Stomach (tissue), 9 donors: ENCODE measurements around the gene PKNOX2. TPM values are rescaled to one million over a fixed set of nuclear protein-coding genes. Genes with fewer than 3 reads are reported as not detected.

ENCODE experiments used
- DNase-seq, 2 donors: peaks; one replicate each; pipeline versions ENCODE4 v3.0.0 to v3.0.0-alpha.2; 2013 to 2019
- H3K27ac ChIP-seq, 5 donors: fragments of 200-600 bp in 4 of 5; sonication (generic) in 4 of 5; one replicate each; pipeline ENCODE4 v1.5.1; 2013 to 2019; ENCODE audit warnings: mild to moderate bottlenecking in 1 of 5, moderate library complexity in 1 of 5
- H3K27me3 ChIP-seq, 3 donors: fragments of 200-600 bp; sonication (generic); one replicate each; pipeline ENCODE4 v1.5.1; 2017 to 2019; ENCODE audit warnings: mixed run types in 1 of 3
- H3K36me3 ChIP-seq, 4 donors: fragments of 200-600 bp; sonication (generic); 1 replicate in 3 of 4; 2 replicates in 1 of 4; pipeline ENCODE4 v1.5.1; 2016 to 2019
- H3K4me1 ChIP-seq, 4 donors: fragments of 200-600 bp; sonication (generic); one replicate each; pipeline ENCODE4 v1.5.1; 2016 to 2019
- H3K4me3 ChIP-seq, 4 donors: fragments of 200-600 bp; sonication (generic) in 3 of 4; one replicate each; pipeline ENCODE4 v1.5.1; 2016 to 2019; ENCODE audit warnings: mild to moderate bottlenecking in 1 of 4
- H3K9me3 ChIP-seq, 4 donors: fragments of 200-600 bp; sonication (generic); one replicate each; pipeline ENCODE4 v1.5.1; 2016 to 2019
- CTCF ChIP-seq, 7 experiments: fragments of 450-650 bp in 4 of 7; fragments of 200-600 bp in 3 of 7; sonication (generic) in 3 of 7; IDR thresholded peaks; one replicate each; pipeline ENCODE4 v1.5.1; 2016 to 2019; ENCODE audit warnings: antibody characterized with exemption in 7 of 7, control low read depth in 2 of 7, mild to moderate bottlenecking in 1 of 7
- EP300 ChIP-seq: sonication (generic); formaldehyde crosslinking; IDR thresholded peaks from one replicate; pipeline ENCODE4 v1.6.1; 2017; ENCODE audit warnings: antibody characterized with exemption
- POLR2A ChIP-seq, 4 donors: fragments of 450-650 bp; IDR thresholded peaks; one replicate each; pipeline ENCODE4 v1.6.1; 2016; ENCODE audit warnings: antibody characterized with exemption in 4 of 4, control low read depth in 2 of 4, mild to moderate bottlenecking in 1 of 4, moderate library complexity in 1 of 4
- POLR2AphosphoS5 ChIP-seq, 3 donors: sonication (generic); formaldehyde crosslinking; IDR thresholded peaks; one replicate each; pipeline ENCODE4 v1.6.1; 2016; ENCODE audit warnings: antibody characterized with exemption in 3 of 3
- WGBS, 5 donors: extraction: QIAGEN DNeasy Blood & Tissue Kit in 3 of 5; methylation state at CpG; one replicate each; pipeline versions ENCODE4 v1.1.5 to v1.1.7; 2013 to 2018; 5-methylcytosine and 5-hydroxymethylcytosine counted together
- intact Hi-C: fragments of 100-400 bp; cut with DNase I; formaldehyde crosslinking; loops from one replicate; pipeline ENCODE4 v1.15.1; 2023; ENCODE audit warnings: low total_unique reads
- polyA plus RNA-seq, 3 donors: library from polyadenylated mRNA; stranded (reverse); fragments of 200-250 nt; gene quantifications; one replicate each; pipeline ENCODE4 v1.2.3, GENCODE V29; 2013
- total RNA-seq, 5 donors: library from RNA; depleted of rRNA; stranded (reverse); fragments of >200 nt; gene quantifications; one replicate each; pipeline versions ENCODE4 v1.1.0 to v1.2.3, GENCODE V29; 2014 to 2016
- donor health status: healthy with polysubstance abuse.
- donor health status: Bipolar disorder and iron deficiency.
- donor health status: healthy.

PKNOX2 gene
- total and polyA plus RNA-seq, 8 donors: 0.83 to 4.9 (median 2.3) TPM; not detected in 1

- WGBS, 5 donors: 70 to 82% (median 73%) methylated on average over 4 of the region's 4 CpGs
- H3K4me3 ChIP-seq: no peak overlapping the region
- no peaks in the 10 kb centered on the region for H3K4me1 ChIP-seq
- H3K27ac ChIP-seq: no peak overlapping the region
- peaks cover 0 to 18% (median 4%) of the 10 kb centered on the region in 4 donors for H3K36me3 ChIP-seq
- H3K27me3 ChIP-seq: no peaks in the 10 kb centered on the region
- H3K9me3 ChIP-seq: no peaks in the 10 kb centered on the region
- no peak for DNase-seq
- TF ChIP-seq CTCF (IDR thresholded peaks at IDR 0.05) (no peak), POLR2AphosphoS5 (IDR thresholded peaks at IDR 0.05) (no peak), POLR2A (IDR thresholded peaks at IDR 0.05) (no peak), EP300 (no peak)
- intact Hi-C loops: no loop called here
These were observed 299.7 kb downstream of the PKNOX2 start for GRCh38 chr11:125464270-125464662.

- peaks cover 0 to 14% (median 4%) of the 10 kb centered on the region in 4 donors for H3K36me3 ChIP-seq
- TF ChIP-seq POLR2AphosphoS5 (IDR thresholded peaks at IDR 0.05): no peak
- no peak for TF ChIP-seq CTCF (IDR thresholded peaks at IDR 0.05)
- no peak for TF ChIP-seq EP300
- TF ChIP-seq POLR2A (IDR thresholded peaks at IDR 0.05): no peak
These were observed 300.1 kb downstream of the PKNOX2 start for GRCh38 chr11:125464666-125465065.

GRCh38 chr11:125465255-125465654 is 300.7 kb downstream of the PKNOX2 start:
- Histone ChIP-seq H3K4me1 (no peaks in the 10 kb centered on the region), H3K9me3 (no peaks in the 10 kb centered on the region), H3K36me3 (peaks cover 0 to 11% (median 1%) of the 10 kb centered on the region in 4 donors), H3K4me3 (no peak overlapping the region), H3K27ac (no peak overlapping the region), H3K27me3 (no peaks in the 10 kb centered on the region)
- DNase-seq: no peak
- TF ChIP-seq CTCF (IDR thresholded peaks at IDR 0.05) (no peak), POLR2A (IDR thresholded peaks at IDR 0.05) (no peak), POLR2AphosphoS5 (IDR thresholded peaks at IDR 0.05) (no peak), EP300 (no peak)
- 53 to 84% (median 67%) methylated on average over 2 of the region's 2 CpGs for WGBS, 5 donors
- intact Hi-C loops: no loop called here

More at GRCh38 chr11:125464666-125465065, 300.1 kb downstream of the PKNOX2 start:
- no peaks in the 10 kb centered on the region for H3K4me1 ChIP-seq
- intact Hi-C loops: no loop called here
- H3K9me3 ChIP-seq: no peaks in the 10 kb centered on the region
- H3K4me3 ChIP-seq: no peak overlapping the region
- 85 to 93% (median 88%) methylated on average over 8 of the region's 8 CpGs for WGBS, 5 donors
- no peaks in the 10 kb centered on the region for H3K27me3 ChIP-seq
- no peak for DNase-seq
- no peak overlapping the region for H3K27ac ChIP-seq

- WGBS, 5 donors: 39 to 46% (median 44%) methylated on average over 5 of the region's 5 CpGs
- Histone ChIP-seq H3K27me3 (no peaks in the 10 kb centered on the region), H3K4me3 (no peak overlapping the region), H3K27ac (no peak overlapping the region), H3K9me3 (no peaks in the 10 kb centered on the region), H3K4me1 (no peaks in the 10 kb centered on the region), H3K36me3 (peaks cover 0 to 11% (median 0%) of the 10 kb centered on the region in 4 donors)
- no peak for DNase-seq
- TF ChIP-seq CTCF (IDR thresholded peaks at IDR 0.05) (no peak), POLR2AphosphoS5 (IDR thresholded peaks at IDR 0.05) (no peak)
- intact Hi-C loops: no loop called here
These were observed 301.1 kb downstream of the PKNOX2 start for GRCh38 chr11:125465701-125466100.
